PC-9 (cell line): ENCODE measurements around the gene IPPK. TPM values are rescaled to one million over a fixed set of nuclear protein-coding genes. Genes with fewer than 3 reads are reported as not detected.

Experiments
- BruUV-seq: library from RNA; stranded (reverse); fragments of 400-500 nt; replicated peaks from 2 replicates; lab custom pipeline; 2021; lab: Mats Ljungman, UMichigan
- CTCF ChIA-PET: fragments of 300-600 bp; sonication (Branson Sonifier 250); formaldehyde crosslinking; loops from one replicate; lab custom pipeline; 2022; ENCODE audit warnings: antibody characterized with exemption; lab: Charles Lee
- POLR2A ChIA-PET: fragments of 300-600 bp; sonication (Branson Sonifier 250); formaldehyde crosslinking; loops from one replicate; lab custom pipeline; 2022; ENCODE audit warnings: antibody characterized with exemption; ENCODE audit not compliant: unreplicated experiment; lab: Charles Lee
- DNase-seq, 2 experiments: peaks; one replicate each; pipeline versions ENCODE4 v3.0.0 to v3.0.0-alpha.2; 2015 to 2022; ENCODE audit warnings: mixed read lengths in 1 of 2
- H2AFZ ChIP-seq: fragments of 200-600 bp; sonication (generic); 2 replicates; pipeline ENCODE4 v1.8.1; 2017; ENCODE audit warnings: antibody characterized with exemption
- H3F3A ChIP-seq: fragments of 200-600 bp; sonication (generic); 2 replicates; pipeline ENCODE4 v1.8.1; 2017; ENCODE audit warnings: antibody characterized with exemption, mild to moderate bottlenecking, low read depth; ENCODE audit not compliant: insufficient read depth
- H3K27ac ChIP-seq: fragments of 200-600 bp; sonication (generic); 2 replicates; pipeline ENCODE4 v1.6.1; 2016; ENCODE audit warnings: mixed run types
- H3K27me3 ChIP-seq: fragments of 200-600 bp; sonication (generic); 2 replicates; pipeline ENCODE4 v1.6.1; 2016; ENCODE audit warnings: low read depth, mixed run types; ENCODE audit not compliant: insufficient read depth
- H3K36me3 ChIP-seq: fragments of 200-600 bp; sonication (generic); 2 replicates; pipeline ENCODE4 v1.6.1; 2016; ENCODE audit warnings: low read depth, mixed run types
- H3K4me1 ChIP-seq: fragments of 200-600 bp; sonication (generic); replicated peaks from 2 replicates; pipeline ENCODE4 v1.6.1; 2016; ENCODE audit warnings: mixed run types; ENCODE audit not compliant: insufficient read depth
- H3K4me2 ChIP-seq: fragments of 200-600 bp; sonication (generic); 2 replicates; pipeline ENCODE4 v1.6.1; 2017; ENCODE audit warnings: mixed run types
- H3K4me3 ChIP-seq: fragments of 200-600 bp; sonication (generic); 2 replicates; pipeline ENCODE4 v1.6.1; 2016; ENCODE audit warnings: mixed run types
- H3K79me2 ChIP-seq: fragments of 200-600 bp; sonication (generic); 2 replicates; pipeline ENCODE4 v1.6.1; 2017; ENCODE audit warnings: low read depth, mixed run types
- H3K9me2 ChIP-seq: fragments of 200-600 bp; sonication (generic); 2 replicates; pipeline ENCODE4 v1.8.1; 2017; ENCODE audit warnings: mild to moderate bottlenecking; ENCODE audit not compliant: insufficient read depth
- H3K9me3 ChIP-seq: fragments of 200-600 bp; sonication (generic); 2 replicates; pipeline ENCODE4 v1.8.1; 2016; ENCODE audit warnings: low read depth; ENCODE audit not compliant: insufficient read depth
- H4K20me1 ChIP-seq: fragments of 200-600 bp; sonication (generic); 2 replicates; pipeline ENCODE4 v1.8.1; 2017; ENCODE audit not compliant: insufficient read depth
- EZH2 ChIP-seq: fragments of 200-600 bp; sonication (generic); IDR thresholded peaks from 2 replicates; pipeline ENCODE4 v1.8.0; 2017; ENCODE audit warnings: antibody characterized with exemption, low read depth
- intact Hi-C: fragments of 100-400 bp; cut with micrococcal nuclease; formaldehyde crosslinking; loops from one replicate; pipeline ENCODE4 v1.10.0; 2022; ENCODE audit not compliant: unreplicated experiment
- total RNA-seq: library from RNA; stranded (reverse); gene quantifications from 2 replicates; pipeline ENCODE4 v1.2.3, GENCODE V29; 2021
- TF ChIP-seq, protein P1 (sequence below): fragments of 200-600 bp; sonication (generic); conservative IDR thresholded peaks from 2 replicates; pipeline ENCODE4 v1.6.1; 2017; ENCODE audit warnings: mixed run types, antibody characterized with exemption, mild to moderate bottlenecking, moderate library complexity

Gene IPPK
- total RNA-seq, 1 experiment from 2014 or later = 12.3 TPM

GRCh38 chr9:92704528-92704927 is 34.6 kb upstream of the IPPK start:
- intact Hi-C loops = no loop called here
- Histone ChIP-seq H3K36me3 (no peaks in the 10 kb centered on the region), H3K4me2 (no peak overlapping the region), H3K27me3 (no peaks in the 10 kb centered on the region), H3K9me3 (peaks cover 8% of the 10 kb centered on the region), H3K9me2 (no peaks in the 10 kb centered on the region), H2AFZ (no peak overlapping the region), H3K4me1 (0 out of 2 replicates have a peak, but pooled peaks cover 5% of the 10 kb centered on the region), H3K4me3 (no peak overlapping the region), H4K20me1 (no peaks in the 10 kb centered on the region), H3F3A (peaks cover 6% of the 10 kb centered on the region; the same call in 1 of the 2 replicates), H3K27ac (no peak overlapping the region), H3K79me2 (no peaks in the 10 kb centered on the region)
- BruUV-seq = no TSS peak
- ChIA-PET POLR2A (interaction anchor here (0.7 kb wide), 1 partner anchor 33 kb away, joined by 3 read pairs; no protein-coding TSS in a partner anchor), CTCF (interaction anchor here (0.6 kb wide), 1 partner anchor 47 kb away, joined by 3 read pairs; no protein-coding TSS in a partner anchor)
- no peak for TF ChIP-seq EZH2
- TF ChIP-seq, protein P1, sequence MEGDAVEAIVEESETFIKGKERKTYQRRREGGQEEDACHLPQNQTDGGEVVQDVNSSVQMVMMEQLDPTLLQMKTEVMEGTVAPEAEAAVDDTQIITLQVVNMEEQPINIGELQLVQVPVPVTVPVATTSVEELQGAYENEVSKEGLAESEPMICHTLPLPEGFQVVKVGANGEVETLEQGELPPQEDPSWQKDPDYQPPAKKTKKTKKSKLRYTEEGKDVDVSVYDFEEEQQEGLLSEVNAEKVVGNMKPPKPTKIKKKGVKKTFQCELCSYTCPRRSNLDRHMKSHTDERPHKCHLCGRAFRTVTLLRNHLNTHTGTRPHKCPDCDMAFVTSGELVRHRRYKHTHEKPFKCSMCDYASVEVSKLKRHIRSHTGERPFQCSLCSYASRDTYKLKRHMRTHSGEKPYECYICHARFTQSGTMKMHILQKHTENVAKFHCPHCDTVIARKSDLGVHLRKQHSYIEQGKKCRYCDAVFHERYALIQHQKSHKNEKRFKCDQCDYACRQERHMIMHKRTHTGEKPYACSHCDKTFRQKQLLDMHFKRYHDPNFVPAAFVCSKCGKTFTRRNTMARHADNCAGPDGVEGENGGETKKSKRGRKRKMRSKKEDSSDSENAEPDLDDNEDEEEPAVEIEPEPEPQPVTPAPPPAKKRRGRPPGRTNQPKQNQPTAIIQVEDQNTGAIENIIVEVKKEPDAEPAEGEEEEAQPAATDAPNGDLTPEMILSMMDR = no peak
- DNase-seq = no peak

DNA sequence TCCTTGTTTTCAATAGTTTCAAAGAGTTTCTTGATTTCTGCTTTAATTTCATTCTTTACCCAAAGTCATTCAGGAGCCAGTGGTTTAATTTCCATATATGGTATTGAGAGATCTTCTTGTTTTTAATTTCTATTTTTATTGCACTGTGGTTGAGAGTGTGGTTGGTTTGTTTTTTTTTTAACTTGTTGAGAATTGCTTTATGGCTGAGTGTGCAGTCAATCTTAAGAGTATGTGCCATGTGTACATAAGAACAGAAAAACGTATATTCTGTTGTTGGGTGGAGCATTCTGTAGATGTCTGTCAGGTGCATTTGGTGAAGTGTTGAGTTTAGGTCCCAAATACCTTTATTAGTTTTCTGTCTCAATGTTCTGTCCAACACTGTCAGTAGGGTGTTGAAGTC is 26.7 kb upstream of the IPPK start:
- Histone ChIP-seq H3K4me1 (no peaks in the 10 kb centered on the region), H3K36me3 (no peaks in the 10 kb centered on the region), H4K20me1 (no peaks in the 10 kb centered on the region), H3K4me3 (no peak overlapping the region), H3K27me3 (no peaks in the 10 kb centered on the region), H3K27ac (no peak overlapping the region), H3K79me2 (no peaks in the 10 kb centered on the region), H3F3A (no peaks in the 10 kb centered on the region), H2AFZ (no peak overlapping the region), H3K9me2 (no peaks in the 10 kb centered on the region), H3K4me2 (no peak overlapping the region), H3K9me3 (peaks cover 53% of the 10 kb centered on the region)
- POLR2A ChIA-PET = no interaction called here
- intact Hi-C loops = no loop called here
- CTCF ChIA-PET = no interaction called here
- no peak for DNase-seq
- TF ChIP-seq EZH2 = no peak
- TF ChIP-seq, protein P1 = no peak
- BruUV-seq = no TSS peak

- no peaks in the 10 kb centered on the region for H3K27me3 ChIP-seq
- H3K9me3 ChIP-seq = peaks cover 9% of the 10 kb centered on the region; the same call in 1 of the 2 replicates
- no peak overlapping the region for H3K4me3 ChIP-seq
- H3K4me1 ChIP-seq = no peaks in the 10 kb centered on the region
- DNase-seq = peak in 1 of 2 experiments; percentile 42
- TF ChIP-seq, protein P1 = peak; percentile 42; the same call in 1 of the 2 replicates
- no peak for TF ChIP-seq EZH2
- intact Hi-C loops = no loop called here
- POLR2A ChIA-PET = no interaction called here
- no peak overlapping the region for H2AFZ ChIP-seq
- H3F3A ChIP-seq = no peaks in the 10 kb centered on the region
- no peaks in the 10 kb centered on the region for H3K36me3 ChIP-seq
- H3K27ac ChIP-seq = no peak overlapping the region
- BruUV-seq = no TSS peak
- H3K9me2 ChIP-seq = no peaks in the 10 kb centered on the region
- CTCF ChIA-PET = interaction anchor here (0.7 kb wide), 1 partner anchor 16 kb away, joined by 3 read pairs; no protein-coding TSS in a partner anchor
- H4K20me1 ChIP-seq = no peaks in the 10 kb centered on the region
- H3K79me2 ChIP-seq = no peaks in the 10 kb centered on the region
- H3K4me2 ChIP-seq = no peak overlapping the region
Measured at GRCh38 chr9:92686954-92687353, 17.0 kb upstream of the IPPK start.
